Common myeloid progenitor, CD34-positive (primary cell): ENCODE results near the gene WDR90.
A peak's percentile ranks its signal among the peaks of the same experiment; 100 is the strongest.

ENCODE experiments used
- CTCF ChIA-PET: fragments of 350-600 bp; sonication (Branson Sonifier 250); formaldehyde crosslinking; loops from one replicate; lab custom pipeline; 2021; ENCODE audit warnings: antibody characterized with exemption; lab: Charles Lee
- POLR2A ChIA-PET: fragments of 350-600 bp; sonication (Branson Sonifier 250); formaldehyde crosslinking; loops from one replicate; lab custom pipeline; 2021; ENCODE audit warnings: antibody characterized with exemption; lab: Charles Lee
- DNase-seq, 3 donors: peaks; one replicate each; pipeline versions ENCODE4 v3.0.0 to v3.0.0-alpha.2; 2013
- H3K27ac ChIP-seq, 2 experiments: 1 replicate in 1 of 2; 2 replicates in 1 of 2; pipeline ENCODE4 v1.7.0; 2013; ENCODE audit warnings: inconsistent platforms in 2 of 2, low read length in 2 of 2, mild to moderate bottlenecking in 2 of 2, low read depth in 1 of 2, moderate library complexity in 1 of 2; ENCODE audit not compliant: severe bottlenecking in 2 of 2, insufficient read depth in 1 of 2, poor library complexity in 1 of 2
- H3K27me3 ChIP-seq, 5 experiments: replicated peaks in 2 of 5; 1 replicate in 3 of 5; 2 replicates in 2 of 5; pipeline versions ENCODE4 v1.6.1 to v1.7.0; 2013; ENCODE audit warnings: low read length in 4 of 5, mild to moderate bottlenecking in 2 of 5, moderate library complexity in 2 of 5, inconsistent platforms in 1 of 5; ENCODE audit not compliant: insufficient read depth in 5 of 5, control insufficient read depth in 4 of 5
- H3K36me3 ChIP-seq, 4 experiments: 1 replicate in 2 of 4; 2 replicates in 2 of 4; pipeline versions ENCODE4 v1.6.1 to v1.7.0; 2013; ENCODE audit warnings: low read length in 3 of 4, control low read depth in 1 of 4, mild to moderate bottlenecking in 1 of 4; ENCODE audit not compliant: control insufficient read depth in 4 of 4, insufficient read depth in 4 of 4
- H3K4me1 ChIP-seq, 4 experiments: 1 replicate in 3 of 4; 2 replicates in 1 of 4; pipeline versions ENCODE4 v1.6.1 to v1.7.1; 2013; ENCODE audit warnings: low read length in 3 of 4, mild to moderate bottlenecking in 3 of 4, control low read depth in 1 of 4, inconsistent platforms in 1 of 4, moderate library complexity in 1 of 4; ENCODE audit not compliant: control insufficient read depth in 4 of 4, insufficient read depth in 4 of 4; ENCODE audit errors: control extremely low read depth in 1 of 4
- H3K4me3 ChIP-seq, 7 experiments: 1 replicate in 4 of 7; 2 replicates in 3 of 7; pipeline versions ENCODE4 v1.5.1 to v1.7.0; 2013; ENCODE audit warnings: mild to moderate bottlenecking in 7 of 7, low read length in 6 of 7, moderate library complexity in 6 of 7, inconsistent platforms in 2 of 7, low read depth in 2 of 7, control low read depth in 1 of 7; ENCODE audit not compliant: insufficient read depth in 4 of 7, control insufficient read depth in 1 of 7; ENCODE audit errors: extremely low read depth in 1 of 7
- H3K9me3 ChIP-seq, 5 experiments: 1 replicate in 4 of 5; 2 replicates in 1 of 5; pipeline versions ENCODE4 v1.6.1 to v1.7.1; 2013; ENCODE audit warnings: low read length in 4 of 5, mild to moderate bottlenecking in 2 of 5, inconsistent platforms in 1 of 5, low read depth in 1 of 5, moderate library complexity in 1 of 5; ENCODE audit not compliant: control insufficient read depth in 4 of 5, insufficient read depth in 2 of 5; ENCODE audit errors: control extremely low read depth in 1 of 5
- WGBS: methylation state at CpG from one replicate; pipeline ENCODE4 v1.1.5; 2013; ENCODE audit not compliant: insufficient coverage; 5-methylcytosine and 5-hydroxymethylcytosine counted together

Gene WDR90

GRCh38 chr16:635573-636205 lies 13.5 kb upstream of the WDR90 start:
- peak overlapping the region; percentile 81 to 96 (median 86) for H3K4me3 ChIP-seq
- 4% methylated on average over 45 of the region's 55 CpGs for WGBS
- POLR2A ChIA-PET: interaction anchor here (0.6 kb wide), 1 partner anchor 11 kb away, joined by 4 read pairs; no protein-coding TSS in a partner anchor
- peaks cover 0 to 34% (median 32%) of the 10 kb centered on the region in 4 experiments for H3K4me1 ChIP-seq
- CTCF ChIA-PET: interaction anchor here (0.9 to 3.3 kb wide), 7 partner anchors 13 to 67 kb away, joined by 3 to 9 read pairs (median 4); partner anchors contain the start of genes RHOT2 and WDR90
- H3K27ac ChIP-seq: peak overlapping the region in 1 of 2 experiments; percentile 91
- peaks cover 0 to 5% (median 0%) of the 10 kb centered on the region in 5 experiments for H3K27me3 ChIP-seq
- no peaks in the 10 kb centered on the region for H3K9me3 ChIP-seq
- DNase-seq: no peak
- H3K36me3 ChIP-seq: peaks cover 0 to 24% (median 15%) of the 10 kb centered on the region in 4 experiments

DNA sequence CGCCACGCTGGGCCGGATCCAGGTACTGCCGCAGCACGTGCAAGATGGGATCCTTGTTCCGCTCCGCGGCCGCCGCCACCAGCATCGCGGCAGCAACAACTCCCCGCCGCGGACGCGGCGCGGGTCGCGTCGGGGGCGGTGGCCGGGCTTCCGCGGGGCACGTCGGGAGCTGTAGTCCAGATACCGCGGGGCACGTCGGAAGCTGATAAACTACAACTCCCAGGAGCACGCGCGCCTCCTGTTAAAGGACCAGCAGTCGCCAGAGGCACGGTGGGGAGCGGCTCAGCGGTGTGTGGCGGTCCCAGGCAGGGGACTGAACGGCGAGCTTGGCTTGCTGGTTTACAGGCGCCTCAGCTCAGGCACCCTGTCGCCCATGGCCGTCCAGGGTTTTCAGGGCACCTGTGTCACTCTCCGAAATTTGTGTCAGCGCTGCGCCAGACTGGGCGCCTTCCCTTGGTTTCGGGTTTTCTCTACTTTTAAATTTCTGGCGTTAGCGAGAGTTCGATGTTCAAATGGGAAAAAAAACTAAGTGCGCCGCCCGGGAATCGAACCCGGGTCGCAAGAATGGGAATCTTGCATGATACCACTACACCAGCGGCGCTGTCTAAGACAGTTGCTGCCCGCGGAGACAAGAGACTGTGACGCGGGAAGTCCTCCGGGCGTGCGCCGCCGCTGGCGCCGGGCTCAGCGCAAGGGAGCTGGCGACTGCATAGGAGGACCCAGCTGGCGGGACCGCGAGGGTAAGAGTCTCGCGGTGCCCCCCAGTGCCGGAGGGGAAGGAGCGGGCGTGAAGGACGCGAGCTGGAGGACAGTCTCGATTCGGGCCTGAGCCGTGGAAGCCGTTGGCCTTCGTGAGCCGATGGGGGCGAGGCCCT lies 12.7 kb upstream of the WDR90 start, which contains the start of gene METTL26:
Gene METTL26 (minus strand): TSS at position 100 of the 875 bp plus-strand sequence. CDS start 15 bp downstream, at position 85.
- peaks cover 0 to 24% (median 15%) of the 10 kb centered on the region in 4 experiments for H3K36me3 ChIP-seq
- peak within 1 kb of the TSS; percentile 81 to 96 (median 86) for H3K4me3 ChIP-seq
- ChIA-PET CTCF (interaction anchor here (0.7 to 3.3 kb wide), 9 partner anchors 13 to 68 kb away, joined by 3 to 9 read pairs (median 4); partner anchors contain the start of genes RHOT2 and WDR90), POLR2A (interaction anchor here (0.9 to 1.1 kb wide), 2 partner anchors 24 to 100 kb away, joined by 3 read pairs; no protein-coding TSS in a partner anchor)
- no peaks in the 10 kb centered on the region for H3K9me3 ChIP-seq
- DNase-seq: peak; percentile 94 to 97 (median 96)
- H3K4me1 ChIP-seq: peaks cover 0 to 34% (median 33%) of the 10 kb centered on the region in 4 experiments
- H3K27ac ChIP-seq: peak within 1 kb of the TSS; percentile 75 to 91
- WGBS: under 1% methylated on average over 74 of the region's 91 CpGs
- H3K27me3 ChIP-seq: peaks cover 0 to 2% (median 0%) of the 10 kb centered on the region in 5 experiments

DNA sequence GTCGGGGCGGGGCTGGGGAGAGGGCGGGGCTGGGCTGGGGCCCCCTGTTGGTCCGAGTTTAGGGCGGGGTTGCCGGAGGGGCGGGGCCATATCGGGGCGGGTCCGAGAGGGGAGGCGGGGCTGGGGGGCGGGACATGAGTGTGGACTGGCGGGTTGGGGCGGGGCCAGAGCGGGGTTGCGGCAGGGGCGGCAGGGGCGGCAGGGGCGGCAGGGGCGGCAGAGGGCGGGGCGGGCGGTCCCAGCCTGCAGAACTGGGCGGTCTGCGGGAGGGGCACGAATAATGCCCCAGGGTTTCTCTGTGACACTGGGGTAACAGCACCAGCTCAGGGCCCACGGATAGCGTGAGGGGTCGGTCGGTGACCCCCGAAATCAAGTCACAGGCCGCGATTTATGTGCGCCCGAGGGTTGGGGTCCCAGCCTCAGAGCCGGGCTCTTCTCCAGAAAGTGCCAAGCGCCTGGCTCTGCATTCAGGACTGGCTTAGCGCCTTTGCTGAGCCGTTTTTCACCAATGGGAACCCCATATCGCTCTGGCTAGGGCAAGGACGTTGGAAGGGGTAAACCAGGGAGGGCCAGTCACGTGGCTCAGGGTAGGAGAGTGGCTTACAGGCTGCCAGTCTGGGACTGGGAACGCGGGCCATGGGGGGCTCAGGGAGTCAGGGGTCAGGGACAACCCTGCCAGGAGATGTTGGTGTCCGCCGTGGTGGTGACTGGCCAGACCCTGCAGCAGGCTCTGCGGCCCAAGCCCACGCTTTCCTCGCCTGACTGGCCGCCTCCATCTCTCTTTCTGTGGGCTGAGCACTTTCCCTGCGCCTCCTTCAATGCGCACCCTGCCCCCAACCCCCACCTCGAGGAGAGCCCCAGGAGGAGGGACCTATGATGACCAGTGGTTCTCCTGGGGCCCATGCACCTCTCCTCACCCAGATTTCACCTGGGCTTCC lies 11.8 kb upstream of the WDR90 start:
- no peaks in the 10 kb centered on the region for H3K27me3 ChIP-seq
- no peaks in the 10 kb centered on the region for H3K9me3 ChIP-seq
- H3K36me3 ChIP-seq: peaks cover 0 to 22% (median 14%) of the 10 kb centered on the region in 4 experiments
- WGBS: 17% methylated on average over 36 of the region's 53 CpGs
- POLR2A ChIA-PET: interaction anchor here (0.9 to 1.1 kb wide), 2 partner anchors 23 to 100 kb away, joined by 3 read pairs; no protein-coding TSS in a partner anchor
- peaks cover 0 to 42% (median 38%) of the 10 kb centered on the region in 4 experiments for H3K4me1 ChIP-seq
- peak in 2 of 3 donors; percentile 63 to 89 for DNase-seq
- CTCF ChIA-PET: interaction anchor here (0.7 to 3.3 kb wide), 6 partner anchors 12 to 52 kb away, joined by 3 to 9 read pairs (median 4); partner anchors contain the start of genes RHOT2 and WDR90
- peak overlapping the region; percentile 81 to 96 (median 86) for H3K4me3 ChIP-seq
- H3K27ac ChIP-seq: peak overlapping the region; percentile 75 to 91

GRCh38 chr16:638034-638543 lies 11.1 kb upstream of the WDR90 start:
- Histone ChIP-seq H3K27me3 (no peaks in the 10 kb centered on the region), H3K9me3 (no peaks in the 10 kb centered on the region), H3K36me3 (peaks cover 0 to 14% (median 11%) of the 10 kb centered on the region in 4 experiments), H3K27ac (no peak overlapping the region), H3K4me1 (peaks cover 0 to 49% (median 45%) of the 10 kb centered on the region in 4 experiments), H3K4me3 (no peak overlapping the region)
- POLR2A ChIA-PET: no interaction called here
- CTCF ChIA-PET: interaction anchor here (3.3 kb wide), 1 partner anchor 22 kb away, joined by 9 read pairs; no protein-coding TSS in a partner anchor
- no peak for DNase-seq
- WGBS: 94% methylated on average over 10 of the region's 15 CpGs

GRCh38 chr16:638836-639235 lies 10.3 kb upstream of the WDR90 start:
- Histone ChIP-seq H3K4me3 (no peak overlapping the region), H3K36me3 (peaks cover 0 to 7% (median 5%) of the 10 kb centered on the region in 4 experiments), H3K4me1 (peaks cover 0 to 52% (median 46%) of the 10 kb centered on the region in 4 experiments), H3K9me3 (no peaks in the 10 kb centered on the region), H3K27ac (no peak overlapping the region), H3K27me3 (no peaks in the 10 kb centered on the region)
- CTCF ChIA-PET: interaction anchor here (3.3 kb wide), 1 partner anchor 21 kb away, joined by 9 read pairs; no protein-coding TSS in a partner anchor
- POLR2A ChIA-PET: no interaction called here
- no peak for DNase-seq
- WGBS: 98% methylated on average over 6 of the region's 9 CpGs

GRCh38 chr16:640614-641013 lies 8.6 kb upstream of the WDR90 start:
- Histone ChIP-seq H3K36me3 (no peaks in the 10 kb centered on the region), H3K27me3 (no peaks in the 10 kb centered on the region), H3K9me3 (no peaks in the 10 kb centered on the region), H3K4me3 (peak overlapping the region in 2 of 7 experiments; percentile 75 to 79), H3K27ac (peak overlapping the region in 1 of 2 experiments; percentile 73), H3K4me1 (peaks cover 0 to 43% (median 37%) of the 10 kb centered on the region in 4 experiments)
- no peak for DNase-seq
- ChIA-PET POLR2A (no interaction called here), CTCF (no interaction called here)
- WGBS: 100% methylated on average over 1 of the region's 5 CpGs
